Heart left ventricle (tissue), 13 donors: ENCODE measurements around the gene IQCC.

Experiments
- POLR2A ChIP-seq, 2 donors: fragments of 450-650 bp; IDR thresholded peaks; one replicate each; pipeline ENCODE4 v1.6.1; 2017; ENCODE audit warnings: antibody characterized with exemption in 2 of 2, mild to moderate bottlenecking in 2 of 2, moderate library complexity in 2 of 2
- TF ChIP-seq, protein P1 (sequence below), 12 donors: fragments of 200-600 bp; sonication (generic) in 4 of 12; IDR thresholded peaks; one replicate each; pipeline versions ENCODE4 v1.5.0 to v1.8.0; 2018 to 2022; ENCODE audit warnings: antibody characterized with exemption in 12 of 12, mild to moderate bottlenecking in 5 of 12
- donor health status: ischemic (EF 13 %, LVEDD 7.1; RV severe dilation, severe dysfunction).
- donor health status: DM: no; HTN: yes; CAD: no.
- donor health status: DM: no; HTN: no; CAD: no.
- donor health status: ischemic (EF 25% LVEDD 6.9; RV normal size, moderate dysfunction).
- donor health status: ischemic (EF 25% LVEDD 5.7; RV mildly dilated, moderate dysfunction).
- donor health status: ischemic (EF 35%, LVEDD 5.7; RV mildly dilated, moderate dysfunction).
- donor health status: nonischemic (EF 11% LVEDD 7.7; RV severe dilation, severe dysfunction).
- donor health status: DM: yes; HTN: yes; CAD: no.
- donor health status: PGD.
- donor health status: ischemic (EF 29% LVEDD 5.4; RV normal size, mild dysfunction).
- donor health status: nonischemic (EF 23%, LVEDD 6.1; RV moderate dilation, normal function).

DNA sequence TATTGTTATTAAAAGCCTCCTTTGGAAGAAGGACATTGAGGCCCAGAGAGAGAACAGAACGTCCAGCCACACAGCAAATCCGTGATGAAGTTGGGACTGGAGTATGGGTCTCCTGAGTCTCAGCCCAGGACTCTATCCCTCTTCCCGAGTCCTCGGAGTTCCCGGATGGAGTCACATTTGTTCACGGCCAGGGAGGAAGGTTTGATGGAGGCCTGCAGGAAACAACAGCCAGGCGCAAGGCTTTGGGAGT lies 26.4 kb upstream of the IQCC start:
- TF ChIP-seq, protein P1, sequence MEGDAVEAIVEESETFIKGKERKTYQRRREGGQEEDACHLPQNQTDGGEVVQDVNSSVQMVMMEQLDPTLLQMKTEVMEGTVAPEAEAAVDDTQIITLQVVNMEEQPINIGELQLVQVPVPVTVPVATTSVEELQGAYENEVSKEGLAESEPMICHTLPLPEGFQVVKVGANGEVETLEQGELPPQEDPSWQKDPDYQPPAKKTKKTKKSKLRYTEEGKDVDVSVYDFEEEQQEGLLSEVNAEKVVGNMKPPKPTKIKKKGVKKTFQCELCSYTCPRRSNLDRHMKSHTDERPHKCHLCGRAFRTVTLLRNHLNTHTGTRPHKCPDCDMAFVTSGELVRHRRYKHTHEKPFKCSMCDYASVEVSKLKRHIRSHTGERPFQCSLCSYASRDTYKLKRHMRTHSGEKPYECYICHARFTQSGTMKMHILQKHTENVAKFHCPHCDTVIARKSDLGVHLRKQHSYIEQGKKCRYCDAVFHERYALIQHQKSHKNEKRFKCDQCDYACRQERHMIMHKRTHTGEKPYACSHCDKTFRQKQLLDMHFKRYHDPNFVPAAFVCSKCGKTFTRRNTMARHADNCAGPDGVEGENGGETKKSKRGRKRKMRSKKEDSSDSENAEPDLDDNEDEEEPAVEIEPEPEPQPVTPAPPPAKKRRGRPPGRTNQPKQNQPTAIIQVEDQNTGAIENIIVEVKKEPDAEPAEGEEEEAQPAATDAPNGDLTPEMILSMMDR (IDR thresholded peaks at IDR 0.05): no peak
- TF ChIP-seq POLR2A (IDR thresholded peaks at IDR 0.05): no peak
